Measurements from ENCODE around the gene HDAC11. TPM values are rescaled to one million over a fixed set of nuclear protein-coding genes. Genes with fewer than 3 reads are reported as not detected.

Gene HDAC11
- total RNA-seq, 1 experiment from 2014 or later, result 7.0 TPM

- Histone ChIP-seq H4K91ac (ENCODE audit: insufficient read length, low read depth, low read length) (no peak overlapping the region), H3K79me2 (ENCODE audit: insufficient read depth, low read length) (no peaks in the 10 kb centered on the region), H3K23me2 (ENCODE audit: insufficient read length, low read depth, low read length, poor library complexity, severe bottlenecking) (no peaks in the 10 kb centered on the region), H3K79me1 (ENCODE audit: insufficient read depth, low read depth, low read length, poor library complexity, severe bottlenecking) (no peaks in the 10 kb centered on the region), H3K4me1 (ENCODE audit: insufficient read depth, low read length) (no peaks in the 10 kb centered on the region), H3K9ac (ENCODE audit: extremely low read depth, insufficient read length, low read length) (no peak overlapping the region), H2BK20ac (ENCODE audit: low read depth, low read length, poor library complexity, severe bottlenecking) (no peak overlapping the region), H3K56ac (ENCODE audit: insufficient read length, low read depth, low read length) (no peak overlapping the region), H3K4ac (ENCODE audit: low read depth, low read length) (no peak overlapping the region), H3K4me2 (ENCODE audit: insufficient read depth, insufficient read length, low read length) (no peak overlapping the region), H2BK120ac (ENCODE audit: low read depth, low read length, poor library complexity, severe bottlenecking) (no peak overlapping the region), H4K8ac (replicated peaks; ENCODE audit: insufficient read length, low read depth, low read length) (no peak overlapping the region), H3T11ph (ENCODE audit: low read length) (no peak overlapping the region), H2BK12ac (ENCODE audit: insufficient read length, low read depth, low read length) (no peak overlapping the region), H2BK15ac (ENCODE audit: low read depth, low read length) (no peak overlapping the region), H3K9me3 (ENCODE audit: control insufficient read depth, low read depth, low read length) (no peaks in the 10 kb centered on the region), H3K23ac (ENCODE audit: insufficient read length, low read depth, low read length) (no peak overlapping the region), H2BK5ac (ENCODE audit: insufficient read length, low read length) (no peak overlapping the region), H3K14ac (ENCODE audit: insufficient read depth, low read length) (no peak overlapping the region), H3K18ac (ENCODE audit: insufficient read length, low read depth, low read length) (no peak overlapping the region), H4K5ac (ENCODE audit: insufficient read length, low read depth, low read length) (no peak overlapping the region), H2AFZ (ENCODE audit: low read length) (no peak overlapping the region), H3K27me3 (ENCODE audit: insufficient read depth, low read length) (no peaks in the 10 kb centered on the region), H3K27ac (ENCODE audit: insufficient read length, low read depth, low read length) (no peak overlapping the region), H4K20me1 (ENCODE audit: control insufficient read depth, insufficient read depth, insufficient read length) (no peaks in the 10 kb centered on the region), H2AK5ac (ENCODE audit: insufficient read length, low read length) (no peak overlapping the region)
- TF ChIP-seq CTCF (conservative IDR thresholded peaks at IDR 0.05), result no peak
- no CpG with 5 or more reads among the region's 6 CpGs for WGBS (ENCODE audit: extremely low coverage, insufficient read length, low lambda C conversion rate)
- Mint-ChIP-seq H3K27ac (no peak overlapping the region), H3K4me3 (no peak overlapping the region), H3K9me3 (peaks cover 0 to 5% of the 10 kb centered on the region in 2 experiments; a peak in 2 of 5 replicates), H3K27me3 (ENCODE audit: low read depth) (no peaks in the 10 kb centered on the region; the same call in 1 of the 2 replicates), H3K36me3 (ENCODE audit: insufficient read depth in 1 of 3, low read depth in 3 of 3) (no peaks in the 10 kb centered on the region), H3K4me1 (peaks cover 3 to 9% of the 10 kb centered on the region in 2 experiments)
- no peak for DNase-seq
Measured at GRCh38 chr3:13492048-13492447, 11.9 kb downstream of the HDAC11 start.

All from H9 (cell line).